DMS53 (cell line): ENCODE measurements around the gene FAIM2.
A peak's percentile ranks its signal among the peaks of the same experiment; 100 is the strongest.
"Not testable (repeated sequence)": the region's sequence is repeated elsewhere in the genome, so short reads cannot be mapped to it uniquely, and the experiment has no call there.

ENCODE experiments used
- DNase-seq: peaks from one replicate; lab custom pipeline; 2025; lab: John Stamatoyannopoulos, UW

FAIM2 gene

DNA sequence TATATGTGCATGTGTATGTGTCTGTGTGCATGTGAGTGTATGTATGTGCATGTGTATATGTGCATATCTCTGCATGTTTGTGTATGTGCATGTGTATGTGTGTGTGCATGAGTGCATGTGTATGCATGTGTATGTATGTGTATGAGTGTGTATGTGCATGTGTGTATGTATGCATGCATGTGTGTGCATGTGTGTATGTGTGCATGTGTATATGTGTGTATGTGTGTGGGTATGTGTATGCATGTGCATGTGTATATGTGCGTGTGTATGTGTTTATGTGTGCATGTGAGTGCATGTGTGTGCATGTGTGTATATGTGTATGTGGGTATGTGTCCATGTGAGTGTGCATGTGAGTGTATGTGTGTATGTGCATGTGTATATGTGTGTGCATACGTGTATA, 24.6 kb downstream of the FAIM2 start:
- DNase-seq: not testable (repeated sequence)

DNA sequence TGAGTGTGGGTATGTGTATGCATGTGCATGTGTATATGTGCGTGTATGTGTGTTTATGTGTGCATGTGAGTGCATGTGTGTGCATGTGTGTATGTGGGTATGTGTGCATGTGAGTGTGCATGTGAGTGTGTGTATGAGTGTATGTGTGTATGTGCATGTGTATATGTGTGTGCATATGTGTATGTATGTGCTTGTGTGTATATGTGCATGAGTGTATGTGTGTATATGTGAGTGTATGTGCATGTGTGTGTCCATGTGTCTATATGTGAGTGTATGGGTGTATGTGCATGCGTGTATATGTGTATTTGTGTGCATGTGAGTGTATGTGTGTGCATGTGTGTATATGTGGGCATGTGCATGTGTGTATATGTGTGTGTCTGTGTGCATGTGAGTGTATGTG, 25.7 kb downstream of the FAIM2 start:
- DNase-seq: no peak

DNA sequence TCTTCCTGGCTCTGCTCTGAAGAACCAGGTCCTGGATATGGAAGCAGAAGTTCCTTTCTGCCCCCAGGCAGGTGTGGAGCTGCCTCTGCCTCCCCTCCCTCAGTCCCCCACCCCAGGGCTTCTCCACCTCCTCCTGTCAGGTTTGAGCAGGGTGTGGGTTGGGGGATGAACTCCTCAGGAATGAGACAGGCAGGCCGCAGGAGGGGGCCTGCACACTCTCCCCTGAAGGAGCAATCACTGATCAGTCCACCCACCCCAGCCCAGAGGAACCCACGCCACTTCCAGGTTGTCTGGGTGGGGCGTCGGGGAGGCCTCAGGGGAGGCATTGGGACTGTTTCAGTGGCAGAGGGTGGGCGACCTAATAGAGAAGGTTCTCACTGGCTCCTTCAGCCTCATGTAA, 26.6 kb downstream of the FAIM2 start:
- DNase-seq: no peak

DNA sequence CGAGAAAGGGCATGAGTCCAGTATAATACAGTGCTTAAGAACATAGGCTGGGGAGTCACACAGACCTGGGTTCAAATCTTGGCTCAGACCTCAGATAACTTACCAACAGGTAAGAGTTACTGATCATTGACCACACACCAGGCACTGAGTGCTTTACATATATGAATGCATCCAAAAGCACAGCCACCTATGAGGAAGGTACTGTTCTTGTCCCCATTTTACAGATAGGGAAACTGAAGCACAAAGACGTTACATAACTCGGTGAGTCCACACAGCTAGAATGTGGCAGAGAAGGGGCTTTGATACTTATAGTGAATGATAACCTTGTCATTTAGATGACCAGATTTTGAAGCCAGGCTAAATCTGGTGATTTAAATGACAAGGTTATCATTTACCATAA, 27.6 kb downstream of the FAIM2 start:
- no peak for DNase-seq

DNA sequence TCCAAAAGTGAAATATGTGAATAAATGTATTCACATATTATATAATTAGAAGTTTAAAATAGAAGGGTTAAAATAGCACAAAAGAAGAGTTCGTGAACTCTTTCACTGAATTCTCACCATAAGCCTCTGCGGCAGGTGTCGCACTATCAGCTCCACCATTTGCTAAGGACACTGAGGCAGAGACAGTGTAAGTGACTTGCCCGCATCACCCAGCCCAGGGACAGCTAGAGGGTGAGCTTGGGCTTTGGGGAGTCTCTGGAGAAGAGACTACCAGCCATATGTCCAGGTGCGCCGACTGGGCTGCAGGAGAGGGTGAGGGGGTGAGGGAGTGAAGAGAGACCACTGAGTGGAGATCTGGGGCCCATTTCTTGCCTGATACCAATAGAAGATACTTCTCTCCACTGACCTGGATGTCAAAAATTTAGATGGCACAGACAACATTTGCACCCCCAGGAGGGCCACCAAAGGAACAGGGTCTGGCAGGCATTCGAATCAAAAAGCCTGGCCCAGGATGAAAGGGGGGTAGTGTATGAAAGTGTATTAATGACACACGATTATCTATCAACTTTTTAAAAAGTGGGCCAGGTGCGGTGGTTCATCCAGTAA, 28.5 kb downstream of the FAIM2 start:
- DNase-seq: no peak

DNA sequence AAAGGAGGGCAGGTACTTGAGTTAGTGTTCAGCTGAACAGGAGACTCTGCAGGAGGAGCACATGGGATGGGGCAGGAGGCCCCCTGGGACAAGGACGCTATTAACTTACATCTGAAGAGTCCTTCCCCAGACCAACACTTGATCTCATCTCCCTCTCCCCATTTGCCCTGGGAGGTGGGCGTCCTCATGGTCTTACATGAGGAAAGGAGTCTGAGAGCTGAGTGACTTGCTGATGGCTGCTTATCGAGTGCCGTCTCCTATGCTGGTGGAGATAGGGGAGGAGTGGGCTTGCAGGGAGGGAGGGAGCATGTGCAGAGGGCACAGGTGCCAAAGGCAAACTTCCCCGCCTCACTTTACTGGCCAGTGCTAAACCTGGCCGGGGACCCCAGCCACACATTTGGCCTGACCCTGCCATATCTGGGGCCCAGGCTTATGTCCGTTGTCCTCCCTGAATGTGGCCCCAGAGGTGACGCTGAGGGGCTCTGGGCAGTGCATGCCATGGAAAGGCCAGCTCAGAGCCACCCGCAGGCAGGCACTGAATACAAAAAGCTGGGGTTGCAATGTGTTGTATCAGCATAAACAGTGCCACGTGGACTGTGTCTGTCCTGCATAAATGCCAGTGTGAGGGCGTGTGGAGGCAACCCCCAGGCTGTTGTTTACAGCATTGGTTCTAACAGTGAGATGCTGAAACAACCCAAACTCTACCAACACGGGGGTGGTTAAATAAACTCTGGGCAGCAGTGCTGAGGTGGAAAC, 29.4 kb downstream of the FAIM2 start:
- DNase-seq: no peak

DNA sequence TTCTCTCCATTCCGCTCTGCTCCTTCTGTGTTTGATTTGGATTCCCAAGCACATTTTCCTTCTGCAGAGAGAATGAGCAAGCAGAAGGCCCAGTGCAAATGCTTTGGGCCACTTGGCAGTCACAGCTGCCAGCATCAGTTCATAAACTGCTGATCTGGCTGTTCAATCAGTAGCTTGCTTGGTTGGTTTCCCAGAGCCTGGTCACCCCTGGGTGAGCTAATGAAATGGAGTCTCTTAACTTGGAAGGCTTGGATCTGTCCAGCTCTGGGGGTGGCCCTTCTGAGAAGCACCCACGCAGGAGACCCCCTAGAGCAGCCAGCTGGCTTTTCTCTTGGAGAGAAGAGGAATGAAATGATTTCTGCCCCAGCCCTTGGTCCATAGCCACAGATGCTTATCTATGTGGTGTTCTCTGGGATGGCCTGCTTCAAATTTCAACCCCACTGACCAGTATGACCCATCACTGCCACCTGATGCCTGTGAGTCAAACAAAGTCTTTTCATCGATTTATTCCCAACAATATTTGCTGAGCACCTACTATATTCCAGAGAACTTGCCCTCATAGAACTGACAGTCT, 30.3 kb downstream of the FAIM2 start:
- DNase-seq: no peak

DNA sequence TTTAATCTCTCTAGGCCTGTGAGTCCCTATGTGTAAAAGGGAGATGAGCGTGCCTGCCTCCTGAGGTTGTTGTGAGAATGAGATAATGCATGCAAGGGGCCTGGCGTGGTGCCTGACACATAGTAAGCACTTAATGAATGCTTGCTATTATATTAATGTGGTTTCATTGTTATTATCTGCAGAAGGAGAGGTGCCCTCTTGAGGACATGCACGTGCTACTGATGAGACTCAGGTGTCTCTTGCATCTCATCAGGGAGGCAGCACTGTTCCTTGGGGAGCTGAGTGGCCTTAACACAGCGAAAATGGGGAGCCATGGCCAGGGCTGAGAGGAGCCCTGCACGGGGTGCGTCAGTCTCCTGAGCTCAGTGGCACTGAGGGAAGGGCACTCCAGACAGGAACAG, 30.9 kb downstream of the FAIM2 start:
- DNase-seq: no peak

DNA sequence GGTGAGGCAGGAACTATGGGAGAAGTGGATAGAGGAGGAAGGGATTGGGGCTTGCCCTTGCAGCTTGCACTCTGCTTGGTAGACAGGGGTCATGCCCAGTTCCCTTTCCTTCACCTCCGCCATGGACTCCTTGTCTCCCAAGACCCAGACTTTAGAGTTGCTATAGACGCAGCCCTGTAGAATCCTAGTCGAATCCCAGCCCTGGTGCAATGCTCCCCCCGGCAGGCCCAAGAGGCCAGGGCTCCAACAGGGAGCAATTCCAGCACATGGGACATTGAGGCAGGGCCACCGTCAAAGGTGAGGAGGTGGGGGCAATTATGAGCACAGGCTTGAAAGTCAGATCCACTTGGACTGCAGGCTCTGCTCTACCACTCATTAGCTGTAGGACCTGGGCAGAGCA, 31.3 kb downstream of the FAIM2 start:
- DNase-seq: no peak

DNA sequence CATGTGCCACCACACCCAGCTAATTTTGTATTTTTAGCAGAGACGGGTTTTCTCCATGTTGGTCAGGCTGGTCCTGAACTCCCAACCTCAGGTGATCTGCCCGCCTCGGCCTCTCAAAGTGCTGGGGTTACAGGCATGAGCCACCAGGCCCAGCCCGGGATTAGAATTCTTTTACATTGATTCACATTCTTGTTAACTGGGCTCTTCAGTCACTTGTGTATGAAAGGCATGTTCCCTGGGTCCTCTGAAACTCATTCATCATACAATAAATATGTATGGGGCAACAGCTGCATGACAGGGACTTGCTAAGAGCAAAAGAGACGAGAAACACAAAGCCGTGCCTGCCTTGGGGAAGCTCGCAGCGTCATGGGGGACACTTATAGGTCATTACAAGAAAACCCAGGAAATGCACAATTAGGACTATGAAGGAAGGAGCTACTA, 31.9 kb downstream of the FAIM2 start:
- not testable (repeated sequence) for DNase-seq

DNA sequence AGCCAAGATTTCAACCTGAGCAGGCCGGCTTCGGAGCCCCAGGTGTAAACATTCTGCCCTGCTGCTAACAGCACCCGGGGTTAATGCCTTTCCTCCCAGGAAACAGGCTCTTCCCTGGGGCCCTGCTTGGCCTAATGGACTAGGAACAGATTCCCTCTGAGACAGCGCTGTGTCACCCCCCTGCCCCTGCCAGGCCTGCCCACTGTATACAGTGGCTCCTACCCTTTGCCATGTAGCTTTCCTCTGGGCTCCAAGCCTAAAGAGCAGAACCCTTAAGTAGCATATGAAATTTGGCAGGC, 32.5 kb downstream of the FAIM2 start:
- no peak for DNase-seq

DNA sequence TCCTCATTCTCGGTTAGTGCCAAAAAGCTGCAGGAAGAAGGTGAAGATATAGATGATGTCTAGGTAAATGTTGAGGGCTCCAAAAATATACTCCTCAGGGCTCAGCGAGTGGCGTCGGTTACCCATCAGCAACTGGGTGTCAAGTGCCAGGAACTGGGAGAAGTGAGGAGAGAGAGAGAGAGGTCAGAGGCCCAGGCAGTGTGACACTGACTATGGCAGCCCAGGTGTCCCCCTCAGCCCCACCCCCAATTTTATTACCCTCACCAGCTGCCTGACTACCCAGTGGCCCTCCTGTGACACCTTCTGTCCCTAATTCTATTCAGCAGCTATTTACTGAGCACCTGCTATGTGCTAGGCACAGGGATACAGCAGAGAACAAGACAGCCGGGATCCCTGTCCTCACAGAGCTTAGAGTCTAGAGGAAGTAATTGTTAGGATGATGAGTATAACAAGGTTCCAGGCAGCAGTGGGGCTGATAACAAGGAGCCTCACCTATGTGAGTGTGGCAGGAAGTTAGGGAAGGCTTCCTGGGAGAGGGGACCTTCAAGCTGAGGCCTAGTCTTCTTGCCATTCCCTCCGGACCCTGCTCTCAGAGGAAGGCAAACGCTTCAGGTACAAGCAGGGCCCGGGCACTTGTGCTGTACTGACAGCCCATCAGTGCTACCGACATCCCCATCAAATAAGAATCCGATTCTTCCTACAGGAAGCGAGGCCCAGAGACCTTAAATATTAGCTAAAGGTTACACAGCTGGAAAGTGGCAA, 33.0 kb downstream of the FAIM2 start:
- DNase-seq: no peak

DNA sequence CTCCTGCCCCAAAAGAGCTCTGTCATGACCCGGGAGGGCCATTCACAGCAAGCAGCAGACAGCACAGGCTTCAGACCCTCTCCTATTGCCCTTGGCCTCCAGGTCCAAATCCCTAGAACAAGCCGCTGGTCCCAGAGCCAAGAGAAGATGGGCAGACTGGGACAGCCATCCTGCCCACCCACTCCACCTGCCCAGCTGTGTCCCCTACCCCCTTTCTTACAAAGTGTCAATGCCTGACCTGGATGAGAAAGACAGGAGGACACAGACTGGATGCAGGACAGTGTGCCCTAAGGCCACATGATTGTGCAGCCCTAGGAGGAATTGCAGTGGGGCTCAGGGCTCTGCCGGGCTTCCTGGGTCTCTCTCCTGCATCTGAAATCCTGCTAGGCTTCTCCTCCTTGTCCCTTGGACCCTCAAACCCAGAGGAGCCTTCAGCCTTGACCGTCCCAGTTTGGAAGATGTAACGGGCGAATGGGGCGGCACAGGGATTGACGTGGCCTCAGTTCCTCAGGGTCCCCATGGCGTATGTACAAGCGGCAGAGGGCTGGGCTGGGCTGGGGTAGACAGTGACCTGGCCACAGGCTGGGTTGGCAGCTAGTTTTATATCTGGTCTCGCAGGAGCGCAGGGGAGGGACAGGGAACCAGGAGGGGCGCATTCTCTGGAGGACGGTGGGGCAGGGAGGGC, 33.7 kb downstream of the FAIM2 start:
- DNase-seq: no peak

DNA sequence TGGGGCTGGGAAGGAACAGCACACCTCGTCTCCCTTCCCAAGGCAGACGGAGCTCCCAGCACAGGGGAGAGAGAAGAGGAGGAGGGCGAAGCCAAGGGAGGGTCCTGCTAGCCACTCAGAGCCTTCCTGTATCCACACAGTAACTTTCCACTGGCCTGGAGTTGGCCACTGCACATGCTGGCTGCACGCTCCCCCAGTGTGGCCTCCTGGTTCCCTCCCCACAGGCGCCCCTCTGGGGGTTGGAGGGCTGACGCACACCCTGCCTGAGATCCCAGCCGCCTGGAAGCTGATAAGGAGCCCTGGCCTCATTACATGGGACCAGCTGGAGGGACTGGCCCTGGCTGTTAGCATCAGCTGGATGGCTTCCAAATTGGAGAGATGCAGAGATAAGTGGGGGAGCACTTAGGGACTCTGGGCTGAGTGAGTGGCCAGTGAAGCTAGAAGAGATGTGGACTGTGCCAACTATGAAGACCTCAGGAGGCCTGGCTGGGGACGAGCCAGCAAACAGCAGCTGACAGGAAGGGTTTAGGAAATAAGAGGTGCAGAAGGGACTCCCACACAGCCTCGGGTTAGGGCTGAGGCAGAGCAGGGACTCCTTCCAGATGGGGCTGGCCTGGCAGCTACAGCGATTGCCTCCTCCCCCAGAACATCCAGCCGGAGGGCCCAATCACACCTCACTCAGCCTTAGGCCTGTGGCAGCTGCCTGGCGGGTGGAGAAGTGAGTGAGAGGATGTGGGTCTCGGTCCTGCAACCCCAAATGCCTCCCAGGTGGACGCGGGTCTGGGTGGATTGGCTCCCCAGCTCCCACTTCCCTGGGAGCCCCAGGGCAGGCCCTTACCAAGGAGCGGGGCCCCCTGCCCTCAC, 34.5 kb downstream of the FAIM2 start:
- DNase-seq: no peak

DNA sequence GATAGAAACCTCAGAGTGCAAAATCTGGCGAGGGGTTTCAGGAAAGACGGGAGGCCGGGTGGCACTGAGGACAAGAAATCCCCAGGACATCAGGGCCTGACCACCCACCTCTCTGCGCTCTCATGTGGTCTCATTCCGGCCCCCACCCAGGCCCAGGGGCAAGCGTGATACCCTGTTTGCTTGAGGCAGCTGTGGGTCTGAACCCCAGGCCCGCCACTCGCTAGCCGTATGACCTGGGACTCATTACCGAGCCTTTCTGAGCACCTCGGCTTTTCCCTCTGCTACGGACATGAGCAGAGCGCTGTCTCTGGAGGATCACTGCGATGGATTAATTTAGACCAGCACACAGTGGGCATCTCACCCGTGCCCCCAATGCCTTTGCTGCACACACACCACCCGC, 35.3 kb downstream of the FAIM2 start:
- no peak for DNase-seq

DNA sequence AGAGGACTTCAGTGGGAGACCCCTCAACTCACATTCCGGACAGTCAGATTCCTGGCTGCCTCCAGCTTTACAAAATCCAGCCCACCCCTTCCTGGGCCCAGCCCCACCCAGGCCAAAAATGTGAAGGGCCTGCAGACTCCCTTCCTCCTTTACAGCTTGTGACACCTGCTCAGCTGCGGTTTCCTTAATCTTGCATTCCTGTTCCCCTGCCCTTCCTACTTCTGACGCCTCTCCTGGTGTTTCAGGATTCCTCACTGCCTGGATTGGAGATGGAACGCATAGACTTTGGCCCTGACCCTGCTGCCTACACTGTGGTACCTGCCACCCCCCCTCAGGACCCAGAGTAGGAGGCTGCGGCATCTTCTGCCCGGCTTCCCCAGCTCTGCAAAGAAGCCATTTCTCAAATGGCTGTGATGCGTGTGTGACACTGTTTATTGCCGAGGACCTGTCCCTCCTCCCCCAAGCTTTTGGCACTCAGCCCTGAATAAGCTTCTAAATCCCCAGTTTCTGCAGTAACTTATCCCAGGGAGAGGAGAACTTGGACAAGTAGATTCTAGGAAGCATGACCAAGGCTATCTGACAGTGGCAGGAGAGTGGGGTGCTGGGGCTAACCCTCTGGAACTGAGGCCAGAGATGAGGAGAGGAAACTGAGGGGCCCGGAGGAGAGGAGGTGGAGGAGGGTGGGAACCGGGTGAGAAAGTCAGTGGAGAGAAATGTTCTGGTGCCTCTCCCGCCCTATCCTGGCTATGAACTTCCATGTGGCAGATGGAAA, 35.9 kb downstream of the FAIM2 start:
- DNase-seq: no peak

DNA sequence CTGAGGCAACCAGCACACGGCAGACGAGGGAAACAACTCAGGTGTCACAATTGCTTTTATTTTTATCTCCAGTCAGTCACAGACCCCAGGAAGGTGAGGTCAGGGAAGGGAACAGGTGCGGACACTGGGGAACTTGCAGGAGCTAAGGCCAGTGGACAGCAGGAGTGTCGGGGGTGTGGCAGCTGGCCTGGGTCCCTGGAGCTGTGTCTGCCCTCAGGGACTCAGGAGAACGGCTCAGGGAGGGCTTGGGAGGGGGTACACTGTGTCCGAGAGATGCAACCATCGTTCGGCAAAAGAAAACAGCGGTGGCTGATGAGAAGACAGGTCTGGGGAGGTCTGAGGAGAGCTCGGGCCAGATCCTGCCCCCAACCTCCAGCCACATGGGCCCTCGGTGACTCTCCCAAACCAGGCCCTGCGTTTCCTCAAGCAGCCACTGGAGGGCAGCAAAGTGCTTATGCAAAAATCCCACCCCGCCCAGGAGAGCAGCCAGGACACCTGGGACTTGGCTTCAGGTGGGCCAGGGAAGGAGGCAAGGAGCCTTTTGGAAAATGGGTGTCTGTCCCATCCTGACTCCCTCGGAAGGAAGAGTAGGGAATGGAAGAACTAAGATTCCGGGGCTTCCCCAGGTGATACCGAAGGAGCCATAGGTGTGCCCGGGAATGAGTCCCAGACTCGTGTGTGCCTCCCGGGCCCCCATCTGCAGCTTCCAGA, 36.7 kb downstream of the FAIM2 start:
- peak; percentile 75 for DNase-seq

DNA sequence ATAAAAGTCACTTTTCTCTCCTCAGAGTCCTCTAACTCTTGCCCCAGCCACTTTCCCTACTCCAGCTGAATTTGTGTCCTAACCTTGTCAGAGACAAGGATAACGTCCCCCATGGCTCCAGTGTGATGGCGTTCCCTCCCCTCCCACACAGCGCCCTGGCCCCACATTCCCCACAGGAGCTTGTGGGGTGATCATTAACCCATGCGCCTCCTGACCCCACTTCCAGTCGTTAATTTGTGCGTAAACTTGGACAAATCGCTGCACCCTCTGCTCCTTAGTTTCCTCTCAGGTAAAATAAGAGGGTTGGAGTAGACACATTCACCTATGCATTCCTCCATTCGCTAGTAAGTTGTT, 37.9 kb downstream of the FAIM2 start:
- DNase-seq: no peak

DNA sequence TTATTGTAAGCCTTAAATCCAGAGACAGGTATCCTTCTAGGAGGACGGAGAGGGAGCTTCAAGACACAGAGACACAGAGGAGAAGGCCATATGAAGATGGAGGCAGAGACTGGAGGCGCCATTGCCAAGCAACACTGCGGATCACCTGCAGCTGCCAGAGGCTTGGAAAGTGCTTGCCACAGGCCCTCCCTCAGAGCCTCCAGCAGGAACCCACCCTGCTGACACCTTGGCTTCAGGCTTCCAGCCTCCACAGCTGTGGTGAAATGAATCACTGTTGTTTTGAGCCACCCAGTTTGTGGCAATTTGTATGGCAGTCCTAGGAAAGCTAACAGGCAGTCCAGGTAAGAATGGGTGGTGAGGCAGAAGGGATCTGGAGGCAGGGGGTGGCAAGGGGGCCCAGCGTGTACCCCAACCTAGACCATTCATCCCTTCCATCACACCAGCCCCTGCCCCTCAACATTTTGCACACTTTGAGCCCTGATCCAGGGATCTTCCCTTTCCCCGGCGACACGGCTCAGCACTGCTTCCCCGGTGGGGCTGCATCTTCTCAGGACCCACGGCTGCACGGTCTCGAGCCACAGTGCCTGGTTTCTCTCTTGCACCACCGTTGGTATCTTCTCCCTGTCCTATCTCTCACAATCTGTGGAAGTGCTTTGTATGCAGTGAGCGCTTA, 38.5 kb downstream of the FAIM2 start:
- no peak for DNase-seq

DNA sequence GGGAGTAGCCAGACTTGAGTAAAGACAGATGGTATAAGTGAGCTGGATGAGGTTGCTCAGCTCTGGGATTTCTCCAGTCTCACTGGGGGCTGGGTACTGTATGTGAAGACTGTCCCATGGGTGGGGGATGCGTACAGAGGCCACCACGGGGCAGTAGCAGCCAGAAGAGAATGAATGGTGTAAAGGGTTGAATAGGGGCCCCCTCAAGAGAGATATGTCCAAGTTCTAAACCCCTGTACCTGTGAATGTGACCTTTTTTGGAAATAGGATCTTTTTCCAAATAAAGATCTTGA, 39.0 kb downstream of the FAIM2 start:
- DNase-seq: no peak
